NCI-H1048 (cell line): ENCODE data around the gene CNR2.
"Not testable (repeated sequence)": the region's sequence is repeated elsewhere in the genome, so short reads cannot be mapped to it uniquely, and the experiment has no call there.

ENCODE experiments used
- DNase-seq: peaks from one replicate; lab custom pipeline; 2025; lab: John Stamatoyannopoulos, UW

The CNR2 gene

DNA sequence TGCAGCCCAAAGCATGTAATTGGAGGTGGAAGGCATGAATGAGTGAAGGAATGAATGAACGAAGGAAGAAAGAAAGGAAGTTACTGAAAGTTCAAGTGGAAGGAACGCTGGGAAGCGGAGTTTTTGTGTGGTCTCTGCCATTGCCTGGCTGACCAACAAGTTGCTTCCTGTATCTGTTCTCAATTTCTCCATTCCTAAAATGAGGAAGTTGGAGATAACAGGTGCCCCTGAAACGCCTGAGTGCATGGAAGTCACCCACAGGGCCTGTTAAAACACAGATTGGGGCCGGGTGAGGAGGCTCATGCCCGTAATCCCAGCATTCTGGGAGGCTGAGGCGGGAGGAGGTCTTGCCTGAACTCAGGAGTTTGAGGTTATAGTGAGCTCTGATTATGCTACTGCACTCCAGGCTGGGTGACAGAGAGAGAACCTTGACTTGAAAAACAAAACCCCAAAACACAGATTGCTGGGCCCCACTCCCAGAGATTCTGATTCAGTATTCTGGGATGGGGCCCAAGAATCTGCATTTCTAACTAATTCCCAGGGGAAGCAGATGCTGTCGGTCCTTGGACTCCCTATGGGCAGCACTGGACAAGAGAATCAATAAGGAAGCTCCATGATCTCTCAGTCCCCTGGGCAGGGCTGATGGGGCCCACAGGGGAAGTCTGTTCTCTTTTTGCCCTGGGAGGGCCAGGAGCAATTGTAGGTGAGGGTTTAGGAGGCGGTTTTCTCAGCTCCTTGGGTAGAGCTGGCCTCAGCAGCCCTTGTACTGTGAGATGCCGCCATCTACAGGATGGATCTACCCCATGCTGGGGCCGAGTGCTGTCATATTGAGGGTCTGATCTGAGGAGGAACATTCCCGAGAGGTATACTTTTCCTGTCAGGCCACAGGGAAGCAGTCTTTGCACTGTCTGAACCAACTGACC lies 3.3 kb upstream of the CNR2 start:
- no peak for DNase-seq

DNA sequence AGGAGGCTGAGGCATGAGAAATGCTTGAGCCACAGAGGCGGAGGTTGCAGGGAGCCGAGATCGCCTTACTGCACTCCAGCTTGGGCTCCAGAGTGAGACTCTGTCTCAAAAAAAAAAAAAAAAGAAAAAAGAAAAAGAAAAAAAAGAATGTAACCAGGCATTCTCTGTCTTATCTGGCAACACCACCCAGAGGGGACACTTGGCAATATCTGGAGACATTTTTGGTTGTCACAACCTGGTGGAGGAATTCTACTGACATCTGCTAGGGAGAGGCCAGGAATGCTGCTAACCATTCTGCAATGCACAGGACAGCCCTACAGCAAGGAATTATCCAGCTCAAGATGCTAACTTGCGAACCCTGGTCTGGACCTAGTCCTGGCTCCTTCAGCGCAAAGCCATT lies 2.3 kb upstream of the CNR2 start:
- DNase-seq: no peak

DNA sequence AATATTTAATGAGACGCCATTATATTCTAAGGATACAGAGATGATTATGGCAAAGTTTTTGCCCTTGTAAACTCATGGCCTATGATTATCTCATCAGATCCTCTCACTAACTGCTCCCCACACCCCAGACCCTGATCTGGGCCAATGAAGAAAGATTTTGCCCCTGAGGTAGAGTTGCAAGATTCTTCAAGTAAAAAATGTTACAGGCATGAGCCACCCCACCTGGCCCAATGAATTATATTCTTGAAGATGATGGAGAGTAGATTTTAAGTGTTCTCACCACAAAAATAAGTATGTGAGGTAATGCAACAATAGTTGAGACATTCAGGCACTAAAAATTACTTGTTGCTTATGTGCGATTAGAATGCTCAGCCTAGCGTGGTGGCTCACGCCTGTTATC lies 1.8 kb upstream of the CNR2 start:
- DNase-seq: no peak

DNA sequence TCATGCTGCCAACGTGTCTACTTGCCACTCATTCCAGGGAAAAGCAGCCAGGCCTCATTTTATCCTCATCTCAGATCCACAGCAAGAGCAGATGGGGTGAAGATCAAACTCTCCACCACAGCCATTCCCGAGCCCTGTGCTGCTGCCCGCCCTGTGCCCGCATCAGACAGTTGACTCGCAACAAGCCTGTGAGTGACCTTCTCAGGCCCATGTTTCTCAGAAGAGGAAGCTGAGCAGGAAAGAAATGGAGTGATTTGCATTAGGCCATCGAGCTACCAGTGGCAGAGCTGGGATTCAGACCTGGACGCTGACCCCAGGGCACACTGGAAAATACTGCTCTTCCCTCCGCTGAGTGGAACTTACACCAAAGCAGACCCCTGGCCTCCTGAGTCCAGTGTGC lies 1.2 kb downstream of the CNR2 start:
- no peak for DNase-seq

DNA sequence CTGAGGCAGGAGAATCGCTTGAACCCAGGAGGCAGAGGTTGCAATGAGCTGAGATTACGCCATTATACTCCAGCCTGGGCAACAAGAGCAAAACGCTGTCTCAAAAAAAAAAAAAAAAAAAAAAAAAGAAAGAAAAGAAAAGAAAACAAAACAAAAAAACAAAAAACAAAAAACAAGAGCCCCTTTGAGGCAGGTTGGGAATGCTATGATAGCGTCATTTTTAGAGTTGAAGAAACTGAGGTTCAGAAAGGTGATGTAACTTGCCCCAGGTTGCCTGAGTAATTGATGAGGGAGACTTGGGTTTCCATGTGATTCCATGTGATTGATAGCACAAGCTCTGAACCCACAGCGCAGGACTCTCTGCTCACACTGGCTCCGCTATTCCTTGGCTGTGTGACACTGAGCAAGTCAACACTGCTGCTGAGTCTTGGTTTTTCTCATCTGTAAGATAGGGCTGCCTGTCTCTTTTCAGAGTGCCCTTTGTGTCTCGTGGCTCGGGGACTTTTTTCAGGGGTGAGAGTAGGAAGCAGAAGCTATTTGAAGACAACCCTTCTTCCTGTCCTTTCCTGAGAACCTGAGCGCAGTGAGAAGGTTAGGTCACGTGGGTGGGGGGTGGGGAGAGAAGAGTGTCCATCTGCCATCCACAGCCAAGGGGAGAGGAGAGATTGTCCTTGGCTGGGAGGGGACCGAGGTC lies 2.5 kb downstream of the CNR2 start:
- DNase-seq: no peak

DNA sequence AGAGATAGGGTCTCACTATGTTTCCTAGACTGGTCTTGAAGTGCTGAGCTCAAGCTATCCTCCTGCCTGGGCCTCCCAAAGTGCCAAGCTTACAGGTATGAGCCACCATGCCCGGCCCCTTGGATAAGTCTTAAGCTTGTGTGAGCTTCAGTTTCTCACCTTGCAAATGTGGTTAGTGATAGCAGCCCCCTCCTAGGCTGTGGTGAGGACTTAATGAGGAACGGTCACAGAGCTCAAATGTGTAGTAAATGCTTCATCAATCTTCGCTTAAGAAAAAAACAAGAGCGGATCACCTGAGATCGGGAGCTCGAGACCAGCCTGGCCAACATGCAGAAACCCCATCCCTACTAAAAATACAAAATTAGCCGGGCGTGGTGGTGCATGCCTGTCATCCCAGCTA lies 3.0 kb downstream of the CNR2 start:
- DNase-seq: no peak

DNA sequence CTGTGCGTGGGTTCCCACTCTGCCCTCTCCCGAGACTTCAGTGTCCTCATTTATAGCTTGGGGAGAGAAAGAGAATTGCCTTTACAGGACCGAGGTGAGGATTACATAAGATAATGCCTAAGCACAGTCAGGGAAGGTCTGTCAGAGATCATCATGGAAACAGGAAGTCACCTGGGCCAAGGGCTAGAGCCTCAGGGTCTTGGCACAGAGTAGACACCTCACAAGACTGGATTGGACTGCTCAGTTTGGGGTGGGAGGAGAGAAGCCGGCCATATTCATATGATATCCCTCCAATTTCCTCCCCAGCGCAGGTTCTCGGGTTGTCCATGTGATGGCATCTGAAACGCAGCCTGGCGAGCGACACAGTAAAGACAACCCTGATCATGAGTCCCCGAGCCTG lies 3.8 kb downstream of the CNR2 start:
- DNase-seq: no peak

DNA sequence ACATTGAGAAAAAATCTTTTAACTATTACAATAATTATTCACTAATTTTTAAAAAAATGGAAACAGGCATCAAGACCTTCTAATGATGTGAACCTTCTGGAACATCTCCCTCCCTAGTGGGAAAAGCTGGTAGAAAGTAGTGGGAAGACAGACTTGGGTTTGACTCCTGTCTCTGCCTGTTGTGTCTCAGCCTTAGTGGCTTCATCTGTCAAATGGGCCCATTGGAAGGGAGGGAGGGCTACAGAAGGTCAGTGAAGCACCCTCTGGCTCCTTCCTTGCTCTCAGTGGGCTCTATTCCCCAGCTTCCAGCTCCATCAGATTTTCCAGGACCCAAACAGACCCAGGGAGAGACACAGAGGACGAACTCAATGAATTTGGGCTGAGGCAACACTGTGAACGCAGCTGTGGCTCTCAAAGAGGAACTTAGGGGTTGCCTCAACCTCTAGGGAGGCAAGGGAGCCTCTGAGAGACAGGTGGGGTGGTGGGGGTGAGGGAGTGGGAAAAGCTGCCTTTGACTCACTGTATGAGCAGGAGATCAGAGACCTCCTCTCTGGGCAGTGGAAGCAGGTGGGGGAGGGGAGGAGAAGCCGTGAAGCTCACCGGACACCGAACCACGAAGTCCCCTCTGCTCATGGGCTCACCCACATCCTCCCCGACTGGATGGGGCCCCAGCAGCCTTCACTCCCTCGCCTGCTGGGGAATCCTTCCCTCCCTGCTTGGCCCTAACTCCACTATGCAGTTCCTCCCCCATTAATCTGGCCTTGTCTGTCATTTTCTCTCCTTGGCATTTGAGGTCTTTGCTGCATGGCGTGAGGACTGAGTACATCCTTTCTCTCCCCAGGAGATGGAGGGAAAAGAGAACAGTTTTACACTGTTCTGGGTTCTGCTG lies 4.5 kb downstream of the CNR2 start:
- DNase-seq: no peak

DNA sequence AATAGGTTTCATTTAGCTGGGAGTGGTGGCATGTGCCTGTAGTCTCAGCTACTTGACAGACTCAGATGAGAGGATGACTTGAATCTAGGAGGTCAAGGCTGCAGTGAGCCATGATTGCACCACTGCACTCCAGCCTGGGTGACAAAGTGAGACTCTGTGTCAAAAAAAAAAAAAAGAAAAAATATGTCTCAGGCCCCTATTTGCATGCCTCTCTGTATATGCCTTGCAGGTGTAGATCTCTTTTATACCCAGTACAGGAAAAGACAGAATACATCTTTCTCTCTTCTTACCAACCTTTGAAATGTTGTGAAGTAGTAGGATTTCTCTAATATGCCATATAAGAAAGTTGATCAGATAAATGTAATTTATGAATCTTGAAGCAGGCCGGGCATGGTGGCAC lies 6.4 kb downstream of the CNR2 start:
- no peak for DNase-seq

DNA sequence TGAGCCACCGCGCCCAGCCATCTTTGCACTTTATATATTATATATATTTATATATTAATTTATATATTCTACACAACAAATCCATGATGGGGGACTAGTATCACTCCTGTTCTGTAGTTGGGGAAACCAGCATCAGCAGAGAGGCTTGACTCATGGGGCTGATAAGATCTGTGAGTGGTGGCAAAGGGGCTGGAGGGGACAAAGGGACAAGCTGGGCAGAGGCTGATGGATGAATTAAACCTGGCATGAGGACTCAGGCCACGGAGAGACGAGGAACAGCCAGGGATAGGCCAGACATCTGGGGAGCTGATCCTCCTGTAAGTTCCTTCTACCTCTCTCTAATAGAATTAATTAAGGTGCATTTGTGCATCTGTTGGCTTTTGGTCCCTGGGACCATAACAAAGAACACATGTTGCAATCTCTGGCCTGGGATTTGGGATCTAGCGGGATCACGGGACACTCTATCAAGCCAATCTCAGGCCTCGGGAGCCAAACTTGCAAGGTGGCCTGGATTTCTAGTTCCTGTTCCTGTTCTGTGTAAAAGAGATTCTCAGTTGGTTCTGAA lies 7.6 kb downstream of the CNR2 start:
- DNase-seq: no peak

DNA sequence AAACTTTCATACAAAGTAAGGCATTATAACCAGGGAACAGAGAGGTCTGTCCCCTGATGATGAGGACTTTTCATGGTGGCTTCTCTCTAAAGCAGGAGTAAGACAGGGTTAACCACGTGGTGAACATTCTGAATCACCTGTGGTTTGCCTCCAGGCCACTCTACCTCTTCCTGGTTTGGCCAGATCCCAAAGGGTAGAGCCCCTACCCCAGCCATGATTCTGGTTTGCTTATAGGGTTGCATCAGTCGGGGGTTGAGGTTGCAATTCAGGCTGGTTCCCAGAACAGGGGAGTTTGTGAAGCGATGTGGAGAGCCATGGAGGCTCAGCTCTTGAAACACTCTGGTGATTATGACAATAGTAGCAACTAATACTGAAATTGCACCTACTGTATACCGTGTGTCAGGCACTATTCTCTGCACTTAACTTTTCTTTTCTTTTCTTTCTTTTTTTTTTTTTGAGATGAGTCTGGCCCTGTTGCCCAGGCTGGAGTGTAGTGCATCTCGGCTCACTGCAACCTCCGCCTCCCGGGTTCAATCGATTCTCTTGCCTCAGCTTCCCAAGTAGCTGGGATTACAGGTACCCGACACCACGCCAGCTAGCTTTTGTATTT lies 8.3 kb downstream of the CNR2 start:
- DNase-seq: no peak

DNA sequence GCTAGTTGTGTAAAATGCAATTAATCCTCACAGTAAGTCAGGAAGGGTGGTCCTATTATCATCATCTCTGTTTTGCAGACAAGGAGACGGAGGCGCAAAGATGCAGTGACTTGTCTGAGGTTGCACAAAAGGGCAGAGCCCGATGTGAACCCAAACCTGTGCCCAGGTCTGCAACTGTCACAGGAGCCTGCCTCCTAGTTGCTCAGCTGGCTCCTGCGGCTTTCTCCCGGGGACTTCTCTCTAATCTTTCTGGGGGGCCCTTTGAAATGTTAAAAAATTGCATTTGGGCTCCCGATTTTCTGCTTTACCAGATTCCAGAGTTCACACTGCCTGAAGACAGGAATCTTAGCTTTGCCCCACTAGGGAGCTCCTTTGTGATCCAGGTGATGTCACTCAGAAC lies 9.4 kb downstream of the CNR2 start:
- DNase-seq: no peak

DNA sequence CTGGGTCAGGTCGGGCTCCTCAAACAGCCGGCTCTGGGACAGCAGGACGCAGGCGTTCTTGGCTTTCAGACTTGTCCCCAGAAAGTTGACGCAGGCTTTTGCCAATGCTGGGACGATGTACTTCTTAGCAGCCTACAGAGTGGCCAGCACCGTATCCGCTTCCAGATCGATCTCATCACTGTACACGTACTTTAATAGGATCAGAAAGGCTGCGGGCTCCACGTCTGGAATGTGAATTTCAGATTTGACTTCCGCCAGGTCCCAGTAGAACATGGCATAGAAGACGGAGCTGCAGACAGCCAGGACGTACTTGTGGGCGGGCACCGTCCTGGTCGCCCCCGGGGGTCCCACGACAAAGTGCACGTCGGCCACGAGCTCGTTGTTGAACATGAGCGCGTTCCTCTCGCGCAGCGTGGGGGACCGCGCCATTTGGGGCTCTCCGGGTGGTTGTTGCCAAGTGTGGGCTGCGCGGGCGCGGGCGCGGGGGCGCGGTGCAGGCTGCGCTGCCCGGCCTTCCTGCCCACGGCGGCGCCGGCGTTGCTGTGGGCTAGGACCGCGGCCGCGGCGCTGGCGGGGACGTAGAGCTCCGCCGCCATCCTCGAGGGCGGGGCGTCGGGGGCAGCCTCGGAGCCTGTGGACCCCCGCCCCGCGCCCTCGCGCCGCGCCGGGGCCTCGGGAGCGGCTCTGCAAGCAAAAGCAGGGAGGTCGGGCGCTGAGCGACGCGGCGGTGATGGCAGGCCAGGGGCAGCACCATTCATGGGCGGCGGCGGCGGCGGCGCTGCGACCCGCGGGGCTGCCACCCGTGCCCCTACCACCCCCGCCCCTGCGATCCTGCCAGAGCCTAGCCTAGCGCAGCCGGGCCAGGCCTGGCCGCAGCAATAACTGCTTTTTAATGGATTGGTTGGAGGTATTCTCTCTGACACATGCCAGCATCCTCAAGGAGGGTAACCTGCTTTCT lies 10.6 kb downstream of the CNR2 start:
- no peak for DNase-seq

DNA sequence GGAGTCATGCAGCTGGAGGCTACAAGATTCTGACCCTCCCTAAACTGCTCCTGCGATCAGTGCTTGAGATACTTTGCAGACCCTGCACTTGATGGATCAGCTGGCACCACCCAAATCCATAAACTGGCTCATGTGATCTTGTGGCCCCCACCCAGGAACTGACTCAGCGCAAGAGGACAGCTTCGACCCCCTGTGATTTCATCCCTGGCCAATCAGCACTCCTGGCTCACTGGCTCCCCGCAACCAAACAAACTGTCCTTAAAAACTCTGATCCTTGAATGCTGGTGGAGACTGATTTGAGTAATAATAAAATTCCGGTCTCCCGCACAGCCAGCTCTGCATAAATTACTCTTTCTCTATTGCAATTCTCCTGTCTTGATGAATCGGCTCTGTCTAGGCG lies 13.1 kb downstream of the CNR2 start:
- not testable (repeated sequence) for DNase-seq

DNA sequence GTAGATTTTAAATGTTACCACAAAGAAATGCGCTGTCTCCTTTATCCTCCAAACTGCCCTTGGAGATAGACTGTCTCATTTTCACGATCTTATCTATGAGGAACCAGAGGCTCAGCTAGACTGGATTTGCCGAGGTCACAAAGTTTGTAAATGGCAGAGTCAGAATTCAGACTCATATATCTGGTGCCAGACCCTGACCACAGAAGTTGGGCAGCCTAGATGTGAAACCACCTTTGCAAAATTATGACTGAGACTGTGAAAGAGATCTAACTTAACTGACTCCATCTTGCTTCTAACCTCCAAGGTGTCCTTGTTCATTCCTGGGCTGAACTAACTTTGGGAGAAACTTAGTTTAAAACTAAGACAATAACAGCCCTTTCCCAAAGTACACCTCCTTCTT lies 14.1 kb downstream of the CNR2 start:
- no peak for DNase-seq

DNA sequence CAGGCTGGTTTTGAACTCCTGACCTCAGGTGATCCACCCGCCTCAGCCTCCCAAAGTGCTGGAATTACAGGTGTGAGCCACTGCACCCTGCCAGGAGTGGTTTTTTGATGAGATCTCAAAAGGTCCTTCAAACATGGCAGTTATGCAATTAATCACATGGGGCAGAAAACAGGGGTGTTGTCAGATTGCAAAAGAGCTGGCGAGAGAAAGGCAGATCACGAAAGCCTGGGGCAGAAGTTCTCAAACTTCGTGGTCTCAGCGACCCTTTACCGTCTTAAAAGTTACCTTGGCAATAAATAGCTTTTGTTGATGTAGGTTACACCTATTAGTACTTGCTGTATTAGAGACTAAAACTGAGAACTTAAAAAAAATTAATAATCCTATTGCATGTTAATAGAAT lies 16.1 kb downstream of the CNR2 start:
- no peak for DNase-seq

DNA sequence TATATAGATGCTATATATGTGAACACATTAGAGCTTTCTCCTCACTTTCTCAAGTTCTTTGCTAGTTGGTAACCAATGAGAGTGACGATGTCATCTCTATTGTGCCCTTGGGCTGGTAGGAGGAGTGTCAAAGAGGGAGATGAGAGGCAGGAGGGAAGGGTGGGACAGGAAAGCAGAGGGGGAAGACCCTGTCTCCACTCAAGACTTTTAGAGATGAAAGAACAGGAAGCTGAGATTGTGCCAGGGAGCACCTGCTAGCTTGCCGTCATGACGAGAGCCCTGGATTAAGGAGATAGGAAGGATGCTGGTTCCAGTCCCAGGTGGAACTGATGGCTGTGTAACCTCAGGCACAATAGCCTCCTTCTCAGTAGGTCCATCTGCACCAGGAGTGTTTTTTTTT lies 16.7 kb downstream of the CNR2 start:
- DNase-seq: no peak

DNA sequence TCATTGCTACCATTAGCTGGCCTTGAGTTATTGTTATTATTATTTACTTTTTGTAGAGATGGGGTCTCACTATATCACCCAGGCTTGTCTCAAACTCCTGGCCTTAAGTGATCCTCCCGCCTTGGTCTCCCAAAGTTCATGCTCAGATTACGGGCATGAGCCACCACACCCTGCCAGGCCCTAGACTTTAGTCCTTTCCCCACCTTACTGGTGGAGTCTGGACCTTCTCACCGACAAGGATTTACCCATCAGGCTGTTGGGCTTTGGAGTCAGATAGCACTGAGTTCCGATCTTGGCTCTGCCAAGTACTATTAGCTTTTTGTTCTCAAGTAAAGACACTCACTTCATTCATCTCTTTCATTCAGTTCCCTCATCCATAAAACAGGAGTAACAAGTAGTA lies 17.2 kb downstream of the CNR2 start:
- DNase-seq: no peak

DNA sequence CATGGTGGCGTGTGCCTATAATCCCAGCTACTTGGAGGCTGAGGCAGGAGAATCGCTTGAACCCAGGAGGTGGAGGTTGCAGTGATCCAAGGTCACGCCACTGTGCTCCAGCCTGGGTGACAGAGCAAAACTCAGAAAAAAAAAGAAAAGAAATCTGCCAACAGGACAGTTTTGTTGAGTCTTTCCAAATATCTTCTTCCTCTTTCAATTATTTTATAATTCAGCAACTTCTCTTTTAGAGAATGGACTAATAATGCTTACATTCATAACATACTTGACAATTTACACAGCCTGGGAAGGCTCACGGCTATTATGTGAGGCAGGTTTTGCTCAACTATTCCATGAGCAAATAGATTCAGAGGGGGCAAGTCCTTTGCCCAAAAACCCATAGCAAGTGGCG lies 18.1 kb downstream of the CNR2 start:
- DNase-seq: no peak

DNA sequence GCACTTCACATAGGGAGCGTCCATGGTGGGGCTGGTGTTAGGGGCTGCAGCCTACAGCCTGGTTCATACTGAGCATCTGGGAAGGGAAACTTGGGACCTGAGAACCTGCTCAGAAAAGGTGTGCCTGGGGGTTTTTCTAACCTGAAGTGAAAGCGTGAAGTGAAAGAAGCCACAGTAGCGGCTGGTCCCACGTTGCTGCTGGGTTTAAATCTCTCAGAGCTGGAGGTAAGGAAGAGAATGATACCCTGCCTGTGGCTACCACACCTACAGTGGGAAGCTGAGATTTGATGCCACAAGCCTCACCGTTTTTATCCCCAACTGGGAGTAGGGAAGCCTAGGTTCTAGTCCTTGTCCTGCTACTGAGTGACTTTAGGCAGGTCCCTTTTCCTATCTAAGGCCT lies 24.1 kb downstream of the CNR2 start:
- no peak for DNase-seq

DNA sequence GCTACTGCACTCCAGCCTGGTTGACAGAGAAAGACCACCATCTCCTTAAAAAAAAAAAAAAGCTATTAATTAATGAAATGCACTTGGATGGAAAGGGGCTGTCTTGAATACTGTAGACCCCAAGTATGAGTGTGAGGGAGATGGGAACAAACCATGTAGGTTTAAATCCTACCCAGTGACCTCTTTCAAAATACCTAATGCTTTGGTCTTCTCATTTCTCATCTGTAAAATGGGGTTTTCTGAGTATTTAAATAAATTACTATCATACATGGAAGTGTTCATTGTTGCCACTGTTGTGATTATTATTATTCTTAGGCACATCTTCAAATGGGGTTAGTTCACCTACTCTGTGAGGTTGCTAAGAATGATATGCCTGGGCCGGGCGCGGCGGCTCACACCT lies 27.9 kb downstream of the CNR2 start:
- no peak for DNase-seq
